Adrenal gland (tissue), 12 donors: Measurements from ENCODE around the gene GNG2. TPM values are rescaled to one million over a fixed set of nuclear protein-coding genes. Genes with fewer than 3 reads are reported as not detected.
A peak's percentile ranks its signal among the peaks of the same experiment; 100 is the strongest.

Source experiments
- DNase-seq, 7 donors: peaks; one replicate each; pipeline ENCODE4 v3.0.0-alpha.2; 2019 to 2020
- H3K27ac ChIP-seq, 5 donors: fragments of 200-600 bp; sonication (generic) in 4 of 5; 1 replicate in 3 of 5; 2 replicates in 2 of 5; pipeline versions ENCODE4 v1.5.1 to v1.8.0; 2016 to 2020; ENCODE audit warnings: mild to moderate bottlenecking in 1 of 5
- H3K27me3 ChIP-seq: fragments of 200-600 bp; 2 replicates; pipeline ENCODE4 v1.8.0; 2021
- H3K36me3 ChIP-seq, 2 donors: fragments of 200-600 bp; replicated peaks in 1 of 2; 1 replicate in 1 of 2; 2 replicates in 1 of 2; pipeline versions ENCODE4 v1.5.1 to v1.8.0; 2018 to 2022
- H3K4me1 ChIP-seq, 2 donors: fragments of 200-600 bp; replicated peaks in 1 of 2; 1 replicate in 1 of 2; 2 replicates in 1 of 2; pipeline versions ENCODE4 v1.5.1 to v1.8.0; 2018 to 2021
- H3K4me3 ChIP-seq, 4 donors: fragments of 200-600 bp; sonication (generic) in 3 of 4; one replicate each; pipeline ENCODE4 v1.5.1; 2016 to 2018
- H3K9me3 ChIP-seq, 3 donors: fragments of 200-600 bp; sonication (generic) in 1 of 3; replicated peaks in 1 of 3; 1 replicate in 2 of 3; 2 replicates in 1 of 3; pipeline versions ENCODE4 v1.5.1 to v1.8.0; 2016 to 2021
- CTCF ChIP-seq, 6 experiments: fragments of 450-650 bp in 4 of 6; fragments of 200-600 bp in 2 of 6; sonication (generic) in 1 of 6; IDR thresholded peaks; 1 replicate in 5 of 6; 2 replicates in 1 of 6; pipeline versions ENCODE4 v1.5.1 to v1.8.0; 2016 to 2021; ENCODE audit warnings: antibody characterized with exemption in 6 of 6, mild to moderate bottlenecking in 2 of 6, moderate library complexity in 1 of 6
- POLR2A ChIP-seq, 2 donors: fragments of 450-650 bp; IDR thresholded peaks; one replicate each; pipeline ENCODE4 v1.6.1; 2017; ENCODE audit warnings: antibody characterized with exemption in 2 of 2, mild to moderate bottlenecking in 2 of 2, moderate library complexity in 1 of 2
- WGBS, 4 donors: extraction: QIAGEN DNeasy Blood & Tissue Kit in 2 of 4; methylation state at CpG; one replicate each; pipeline versions ENCODE4 v1.1.5 to v1.1.7; 2013 to 2017; 5-methylcytosine and 5-hydroxymethylcytosine counted together
- intact Hi-C, 2 donors: fragments of 100-400 bp; cut with DNase I; formaldehyde crosslinking; loops; one replicate each; pipeline versions ENCODE4 v1.14.1 to v1.15.0; 2022 to 2023
- polyA plus RNA-seq, 3 donors: library from polyadenylated mRNA; stranded (reverse); fragments of 200-250 nt in 2 of 3; fragments of 350-450 nt in 1 of 3; fragmentation: Illumina TruSeq in 1 of 3; extraction: RNeasy Lipid Tissue Mini Kit (QIAGEN cat#74804) in 1 of 3; gene quantifications; one replicate each; pipeline ENCODE4 v1.2.3, GENCODE V29; 2013 to 2014
- total RNA-seq, 9 donors: library from RNA; depleted of rRNA in 4 of 9; stranded (reverse); fragments of >200 nt in 4 of 9; fragments of 120-200 nt in 1 of 9; fragmentation: NEBNext Ultra II Directional in 1 of 9; extraction: Animal tissue kit (Norgen Biotek cat#: 25700) in 1 of 9; gene quantifications; one replicate each; pipeline versions ENCODE4 v1.1.0 to v1.2.4, GENCODE V29; 2013 to 2023
- donor health status: healthy with polysubstance abuse.
- donor health status: Bipolar disorder and iron deficiency.
- donor health status: DM: yes; HTN: yes; CAD: no.
- donor health status: DM: no; HTN: no; CAD: no.
- donor health status: DM: no; HTN: no; CAD: no.
- donor health status: DM: yes; HTN: yes; CAD: no.

Gene GNG2
- total and polyA plus RNA-seq, 12 donors, result 6.7 to 61.4 (median 20.7) TPM

GRCh38 chr14:51877810-51878209, 17.4 kb downstream of the GNG2 start:
- no peak for DNase-seq
- TF ChIP-seq CTCF (IDR thresholded peaks at IDR 0.05), result no peak
- TF ChIP-seq POLR2A (IDR thresholded peaks at IDR 0.05), result no peak
- Histone ChIP-seq H3K36me3 (no peaks in the 10 kb centered on the region), H3K4me1 (peaks cover 0 to 29% of the 10 kb centered on the region in 2 donors), H3K9me3 (no peaks in the 10 kb centered on the region), H3K4me3 (no peak overlapping the region), H3K27me3 (no peaks in the 10 kb centered on the region), H3K27ac (no peak overlapping the region)
- 52 to 69% (median 61%) methylated on average over 1 of the region's 1 CpG for WGBS, 4 donors
- intact Hi-C loops, result no loop called here

- TF ChIP-seq POLR2A (IDR thresholded peaks at IDR 0.05), result no peak
- no peak for TF ChIP-seq CTCF (IDR thresholded peaks at IDR 0.05)
- H3K4me1 ChIP-seq, result peaks cover 0 to 26% of the 10 kb centered on the region in 2 donors
- no peak for DNase-seq
- no peak overlapping the region for H3K27ac ChIP-seq
- intact Hi-C loops, result no loop called here
- no peaks in the 10 kb centered on the region for H3K36me3 ChIP-seq
- no peak overlapping the region for H3K4me3 ChIP-seq
- H3K9me3 ChIP-seq, result no peaks in the 10 kb centered on the region
- WGBS, 4 donors, result 82 to 93% (median 83%) methylated on average over 1 of the region's 1 CpG
- H3K27me3 ChIP-seq, result no peaks in the 10 kb centered on the region
Measured at GRCh38 chr14:51879170-51879569, 18.8 kb downstream of the GNG2 start.

- H3K4me1 ChIP-seq, result peaks cover 0 to 33% of the 10 kb centered on the region in 2 donors
- H3K36me3 ChIP-seq, result no peaks in the 10 kb centered on the region
- H3K27me3 ChIP-seq, result no peaks in the 10 kb centered on the region
- no peak overlapping the region for H3K4me3 ChIP-seq
- intact Hi-C loops, result no loop called here
- WGBS, 4 donors, result 67 to 74% (median 70%) methylated on average over 6 to 7 of the region's 7 CpGs
- H3K27ac ChIP-seq, result peak overlapping the region in 1 of 5 donors; percentile 22
- no peak for DNase-seq
- H3K9me3 ChIP-seq, result no peaks in the 10 kb centered on the region
- TF ChIP-seq POLR2A (IDR thresholded peaks at IDR 0.05), result no peak
- peak in 1 of 6 experiments; percentile 6 for TF ChIP-seq CTCF (IDR thresholded peaks at IDR 0.05)
Measured at GRCh38 chr14:51880835-51881580, 20.6 kb downstream of the GNG2 start.

GRCh38 chr14:51881636-51882035, 21.2 kb downstream of the GNG2 start:
- H3K4me3 ChIP-seq, result no peak overlapping the region
- no peaks in the 10 kb centered on the region for H3K27me3 ChIP-seq
- no peaks in the 10 kb centered on the region for H3K36me3 ChIP-seq
- no peaks in the 10 kb centered on the region for H3K9me3 ChIP-seq
- peaks cover 0 to 33% of the 10 kb centered on the region in 2 donors for H3K4me1 ChIP-seq
- TF ChIP-seq POLR2A (IDR thresholded peaks at IDR 0.05) (no peak), CTCF (IDR thresholded peaks at IDR 0.05) (no peak)
- no peak for DNase-seq
- intact Hi-C loops, result no loop called here
- peak overlapping the region in 1 of 5 donors; percentile 22 for H3K27ac ChIP-seq
- WGBS, 4 donors, result 56 to 69% (median 67%) methylated on average over 2 of the region's 2 CpGs
